ENCODE data around the gene ZBTB46.

Gene ZBTB46

GRCh38 chr20:63695424-63696305 lies 135.4 kb downstream of the ZBTB46 start:
- no peak for DNase-seq (ENCODE audit: low read depth in 2 of 2)

GRCh38 chr20:63694584-63695423 lies 136.3 kb downstream of the ZBTB46 start:
- no peak for DNase-seq (ENCODE audit: low read depth in 2 of 2)

GRCh38 chr20:63693733-63694583 lies 137.1 kb downstream of the ZBTB46 start:
- no peak for DNase-seq (ENCODE audit: low read depth in 2 of 2)

All from stimulated activated CD4-positive, alpha-beta T cell treated with anti-CD3 and anti-CD28 coated beads, Interleukin-1b, Interleukin-23, amount 100 ng/mL, for 4 hours (primary cell).